Neutrophil (primary cell): ENCODE measurements around the gene SLC30A9.
A peak's percentile ranks its signal among the peaks of the same experiment; 100 is the strongest.

Experiments
- H3K27ac ChIP-seq: fragments of 200-600 bp; sonication (generic); 2 replicates; pipeline ENCODE4 v1.5.1; 2016; ENCODE audit warnings: mild to moderate bottlenecking, moderate library complexity
- H3K27me3 ChIP-seq: fragments of 200-600 bp; sonication (generic); 2 replicates; pipeline ENCODE4 v1.6.0; 2016; ENCODE audit warnings: mild to moderate bottlenecking
- H3K36me3 ChIP-seq: fragments of 200-600 bp; sonication (generic); 2 replicates; pipeline ENCODE4 v1.5.1; 2017
- H3K4me1 ChIP-seq, 2 experiments: fragments of 200-600 bp in 1 of 2; sonication (generic) in 1 of 2; 1 replicate in 1 of 2; 2 replicates in 1 of 2; pipeline versions ENCODE4 v1.5.1 to v1.6.1; 2013 to 2016; ENCODE audit warnings: low read depth in 1 of 2, low read length in 1 of 2, mild to moderate bottlenecking in 1 of 2, moderate library complexity in 1 of 2; ENCODE audit not compliant: control insufficient read depth in 1 of 2, insufficient read depth in 1 of 2
- H3K4me3 ChIP-seq, 2 experiments: fragments of 200-600 bp in 1 of 2; sonication (generic) in 1 of 2; 1 replicate in 1 of 2; 2 replicates in 1 of 2; pipeline ENCODE4 v1.5.1; 2013 to 2016; ENCODE audit warnings: low read depth in 1 of 2, low read length in 1 of 2, mild to moderate bottlenecking in 1 of 2, moderate library complexity in 1 of 2
- H3K9me3 ChIP-seq: fragments of 200-600 bp; sonication (generic); 2 replicates; pipeline ENCODE4 v1.5.1; 2016
- CTCF ChIP-seq: fragments of 200-600 bp; sonication (generic); IDR thresholded peaks from 2 replicates; pipeline ENCODE4 v1.5.1; 2016; ENCODE audit warnings: antibody characterized with exemption

Gene SLC30A9

GRCh38 chr4:41990365-41991111 lies at the start of gene SLC30A9:
Gene SLC30A9, plus strand, starts transcription at chr4:41990530. Its CDS starts 122 bp downstream, at chr4:41990652.
- no peaks in the 10 kb centered on the region for H3K36me3 ChIP-seq
- peak; percentile 68 for TF ChIP-seq CTCF
- H3K4me3 ChIP-seq, result peak within 1 kb of the TSS; percentile 85 to 97
- peak within 1 kb of the TSS; percentile 91 for H3K27ac ChIP-seq
- peaks cover 28% of the 10 kb centered on the region for H3K27me3 ChIP-seq
- no peaks in the 10 kb centered on the region for H3K9me3 ChIP-seq
- H3K4me1 ChIP-seq, result peaks cover 16 to 20% of the 10 kb centered on the region in 2 experiments

DNA sequence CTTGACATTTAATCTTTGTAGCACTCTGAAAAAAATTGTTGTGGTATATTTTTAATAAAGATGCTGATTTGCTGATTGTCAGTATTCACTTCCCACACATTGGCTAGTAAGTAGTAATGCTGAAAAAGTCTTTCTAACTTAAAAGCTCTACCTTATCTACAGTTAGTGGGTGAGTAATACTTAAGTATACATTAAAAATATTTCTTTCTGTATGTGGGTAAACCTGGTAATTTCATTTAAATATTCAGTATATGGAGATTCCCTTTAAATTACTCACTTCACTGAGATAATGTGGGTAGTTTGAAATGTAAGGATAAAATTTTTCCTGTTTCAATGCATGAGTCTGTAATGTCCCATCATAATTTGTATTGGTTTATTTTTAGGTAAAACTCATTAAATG lies 49.5 kb upstream of the SLC30A9 start:
- peaks cover 55% of the 10 kb centered on the region for H3K36me3 ChIP-seq
- H3K27ac ChIP-seq, result no peak overlapping the region

DNA sequence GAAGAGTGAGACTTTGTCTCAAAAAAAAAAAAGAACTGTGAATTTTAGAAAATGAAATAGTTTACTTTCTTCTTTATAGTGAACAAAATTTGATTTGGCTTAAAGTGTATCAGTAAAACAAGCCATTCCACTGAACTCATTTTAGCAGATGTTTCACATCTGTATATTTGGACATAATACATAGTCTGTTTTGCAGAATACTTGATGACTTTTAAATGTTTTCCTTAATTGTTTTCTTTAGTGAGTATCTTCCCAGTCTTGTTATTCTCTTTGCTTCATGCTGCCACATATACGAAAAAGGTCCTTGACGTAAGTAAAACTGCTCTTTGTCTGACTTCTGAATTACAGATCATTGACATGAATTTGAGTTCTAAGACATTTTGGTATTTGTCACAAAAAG lies 46.8 kb upstream of the SLC30A9 start:
- Histone ChIP-seq H3K27ac (no peak overlapping the region), H3K4me3 (no peak overlapping the region), H3K9me3 (no peaks in the 10 kb centered on the region), H3K4me1 (peaks cover 15 to 20% of the 10 kb centered on the region in 2 experiments), H3K27me3 (no peaks in the 10 kb centered on the region), H3K36me3 (peaks cover 72% of the 10 kb centered on the region)
- TF ChIP-seq CTCF, result no peak

More for the DNA sequence above, 49.5 kb upstream of the SLC30A9 start:
- TF ChIP-seq CTCF, result no peak
- Histone ChIP-seq H3K4me3 (no peak overlapping the region), H3K27me3 (no peaks in the 10 kb centered on the region), H3K4me1 (peaks cover 38 to 44% of the 10 kb centered on the region in 2 experiments), H3K9me3 (no peaks in the 10 kb centered on the region)

DNA sequence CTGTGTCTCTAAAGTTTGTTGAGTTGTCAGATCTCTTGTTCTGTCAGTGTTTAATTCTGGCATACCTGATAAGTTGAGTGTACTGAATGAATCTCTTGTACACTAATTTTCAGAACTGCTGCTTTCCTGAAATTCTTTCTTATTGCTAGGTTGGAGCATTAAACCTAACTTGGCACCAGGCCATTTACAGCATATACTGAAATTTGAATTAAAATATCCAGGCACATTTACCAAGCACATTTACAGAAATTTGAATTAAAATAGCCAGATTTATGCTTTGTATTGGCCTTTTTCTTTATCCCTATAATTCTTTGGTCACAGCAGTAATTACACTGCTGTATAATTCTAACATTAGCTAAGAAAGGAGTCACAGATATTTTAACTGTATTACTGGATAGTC lies 46.2 kb upstream of the SLC30A9 start:
- Histone ChIP-seq H3K4me3 (no peak overlapping the region), H3K27me3 (no peaks in the 10 kb centered on the region), H3K9me3 (no peaks in the 10 kb centered on the region), H3K4me1 (peaks cover 9 to 14% of the 10 kb centered on the region in 2 experiments), H3K27ac (no peak overlapping the region), H3K36me3 (peaks cover 74% of the 10 kb centered on the region)
- no peak for TF ChIP-seq CTCF

- Histone ChIP-seq H3K4me3 (no peak overlapping the region), H3K36me3 (peaks cover 74% of the 10 kb centered on the region), H3K9me3 (no peaks in the 10 kb centered on the region), H3K27me3 (no peaks in the 10 kb centered on the region), H3K4me1 (peaks cover 6 to 7% of the 10 kb centered on the region in 2 experiments), H3K27ac (peak overlapping the region; percentile 22)
- TF ChIP-seq CTCF, result no peak
These were observed 40.8 kb upstream of the SLC30A9 start for GRCh38 chr4:41949531-41949930.
